T-helper 1 cell treated with Interleukin-12 subunit alpha and Interleukin-12 subunit beta and Interleukin-4 antibody, amounts not matched to agents 30 μg/mL and 1 μg/mL, for 36 hours (primary cell): ENCODE results near the gene ARHGAP26.
A peak's percentile ranks its signal among the peaks of the same experiment; 100 is the strongest.

Experiments
- H3K27ac Mint-ChIP-seq: one replicate; pipeline ENCODE4 v1.8.0; 2021; ENCODE audit warnings: mild to moderate bottlenecking, mixed read lengths
- H3K27me3 Mint-ChIP-seq: one replicate; pipeline ENCODE4 v1.8.0; 2021; ENCODE audit warnings: low read depth, mixed read lengths
- H3K36me3 Mint-ChIP-seq: one replicate; pipeline ENCODE4 v1.8.0; 2021; ENCODE audit warnings: low read depth, mixed read lengths
- H3K4me1 Mint-ChIP-seq: one replicate; pipeline ENCODE4 v1.8.0; 2021; ENCODE audit warnings: low read depth, mixed read lengths
- H3K4me3 Mint-ChIP-seq: one replicate; pipeline ENCODE4 v1.8.0; 2021; ENCODE audit warnings: mild to moderate bottlenecking, moderate library complexity, mixed read lengths
- H3K9me3 Mint-ChIP-seq: one replicate; pipeline ENCODE4 v1.8.0; 2021; ENCODE audit warnings: mixed read lengths

ARHGAP26 gene

DNA sequence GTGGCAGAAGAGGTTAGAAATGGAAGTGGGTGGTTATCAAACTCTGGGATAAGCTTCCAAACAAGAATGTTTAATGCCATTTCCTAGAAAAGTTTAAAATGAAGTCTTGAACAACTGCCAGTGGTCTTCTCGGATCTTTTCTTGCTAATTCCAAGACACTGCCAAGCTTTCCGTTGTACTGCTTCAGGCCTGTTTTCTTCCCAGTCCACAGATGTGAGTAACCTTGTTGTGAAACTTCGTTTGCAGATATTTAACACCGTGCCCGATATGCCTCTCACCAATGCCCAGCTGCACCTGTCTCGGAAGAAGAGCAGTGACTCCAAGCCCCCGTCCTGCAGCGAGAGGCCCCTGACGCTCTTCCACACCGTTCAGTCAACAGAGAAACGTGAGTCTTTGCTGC, 363.5 kb downstream of the ARHGAP26 start:
- Mint-ChIP-seq H3K4me1 (peaks cover 9% of the 10 kb centered on the region), H3K4me3 (no peak overlapping the region), H3K36me3 (peaks cover 11% of the 10 kb centered on the region), H3K27ac (no peak overlapping the region), H3K9me3 (no peaks in the 10 kb centered on the region), H3K27me3 (no peaks in the 10 kb centered on the region)

DNA sequence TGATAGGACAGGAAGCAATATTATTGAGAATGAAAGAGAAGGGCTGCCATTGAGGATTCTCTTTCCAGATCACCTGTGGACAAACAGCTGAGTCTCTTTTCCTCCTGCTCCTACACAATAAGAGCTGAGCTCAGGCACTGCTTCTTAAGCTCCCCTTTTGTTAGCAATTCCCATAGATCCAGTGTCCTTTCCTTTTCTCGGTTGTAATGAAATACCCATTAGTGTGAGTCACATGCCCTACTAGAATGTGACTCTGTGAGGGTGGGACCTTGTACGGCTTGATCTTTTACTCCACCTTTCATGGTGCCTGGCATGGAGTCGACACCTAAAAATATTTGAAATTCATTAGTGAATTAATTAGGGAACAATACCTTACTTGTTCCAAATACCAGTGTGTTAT, 364.1 kb downstream of the ARHGAP26 start:
- H3K4me1 Mint-ChIP-seq = peaks cover 9% of the 10 kb centered on the region
- H3K27me3 Mint-ChIP-seq = no peaks in the 10 kb centered on the region
- H3K4me3 Mint-ChIP-seq = no peak overlapping the region
- H3K27ac Mint-ChIP-seq = no peak overlapping the region
- H3K9me3 Mint-ChIP-seq = no peaks in the 10 kb centered on the region
- H3K36me3 Mint-ChIP-seq = peaks cover 11% of the 10 kb centered on the region

DNA sequence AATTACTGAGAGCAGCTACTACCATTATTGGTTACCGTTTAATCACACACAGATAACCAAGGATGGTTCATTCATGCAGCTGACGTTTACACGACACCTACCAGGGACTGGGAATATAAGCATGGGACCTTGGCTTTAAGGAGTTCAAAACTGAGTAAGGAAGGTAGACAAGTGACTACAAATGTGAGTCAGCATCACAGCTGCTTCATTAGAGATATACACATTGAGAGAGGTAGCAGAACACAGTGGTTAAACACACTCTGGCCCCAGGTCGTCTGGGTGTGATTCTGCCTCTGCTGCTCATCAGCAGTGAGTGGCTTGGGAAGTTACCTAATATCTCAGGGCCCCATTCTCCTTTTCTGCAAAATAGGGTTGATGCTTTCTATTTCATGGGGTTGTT, 364.7 kb downstream of the ARHGAP26 start:
- Mint-ChIP-seq H3K4me1 (peaks cover 9% of the 10 kb centered on the region), H3K4me3 (no peak overlapping the region), H3K36me3 (peaks cover 11% of the 10 kb centered on the region), H3K27ac (no peak overlapping the region), H3K27me3 (no peaks in the 10 kb centered on the region), H3K9me3 (no peaks in the 10 kb centered on the region)

DNA sequence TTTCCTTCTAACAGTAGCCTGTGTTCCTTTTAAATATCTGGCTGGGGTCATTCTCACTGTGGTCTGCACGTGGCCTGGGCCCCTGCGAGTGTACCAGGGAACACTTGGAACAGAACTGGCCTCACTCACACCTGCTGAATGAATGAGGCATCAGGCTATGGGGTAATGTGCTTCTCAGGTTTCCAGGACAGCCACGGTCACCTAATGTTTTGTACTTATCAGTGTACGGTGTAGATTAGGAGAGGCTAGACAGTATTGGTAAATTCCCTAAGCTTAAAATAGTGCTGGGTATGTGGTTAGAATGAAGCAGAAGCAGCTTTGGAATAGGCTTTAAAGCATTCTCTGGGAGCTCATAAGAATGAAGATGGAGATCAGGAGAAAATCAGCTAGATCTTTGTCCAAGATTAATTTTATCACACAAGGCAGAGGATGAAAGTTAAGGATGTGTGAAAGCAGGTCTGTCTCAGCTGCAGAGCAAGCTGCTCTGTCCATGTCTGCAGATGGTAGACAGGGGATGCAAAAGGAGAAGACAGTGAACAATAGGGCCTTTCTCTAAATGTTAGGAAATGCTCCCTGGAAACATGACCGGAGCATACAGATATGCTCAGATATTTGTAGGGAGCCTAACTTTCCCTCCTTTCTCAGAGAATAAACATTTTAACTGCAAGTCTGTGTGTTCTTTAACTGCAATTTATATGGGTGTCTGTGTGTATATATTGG, 365.8 kb downstream of the ARHGAP26 start:
- H3K4me1 Mint-ChIP-seq = peaks cover 9% of the 10 kb centered on the region
- no peak overlapping the region for H3K4me3 Mint-ChIP-seq
- no peak overlapping the region for H3K27ac Mint-ChIP-seq
- no peaks in the 10 kb centered on the region for H3K27me3 Mint-ChIP-seq
- H3K9me3 Mint-ChIP-seq = no peaks in the 10 kb centered on the region
- peaks cover 11% of the 10 kb centered on the region for H3K36me3 Mint-ChIP-seq

DNA sequence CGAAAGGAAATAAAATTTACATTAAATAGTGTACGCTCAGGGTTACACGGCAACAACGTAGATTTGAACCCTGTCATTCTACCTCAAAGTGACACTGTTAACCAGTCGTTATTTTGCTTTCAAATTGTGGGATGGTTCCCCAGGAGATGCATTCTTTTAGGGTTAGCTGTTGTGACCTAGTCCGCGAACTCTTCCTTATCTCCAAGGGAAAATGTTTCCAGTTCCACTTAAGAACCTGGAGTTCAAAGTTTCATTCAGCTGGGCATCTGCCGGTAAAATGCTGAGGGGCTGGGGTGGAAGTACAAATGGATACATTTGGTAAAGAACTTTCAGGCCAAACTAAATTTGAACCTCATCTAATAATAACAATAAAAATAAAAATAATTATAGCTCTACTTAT, 368.7 kb downstream of the ARHGAP26 start:
- no peak overlapping the region for H3K27ac Mint-ChIP-seq
- H3K4me3 Mint-ChIP-seq = no peak overlapping the region
- no peaks in the 10 kb centered on the region for H3K27me3 Mint-ChIP-seq
- no peaks in the 10 kb centered on the region for H3K9me3 Mint-ChIP-seq
- H3K36me3 Mint-ChIP-seq = peaks cover 12% of the 10 kb centered on the region
- peaks cover 9% of the 10 kb centered on the region for H3K4me1 Mint-ChIP-seq

DNA sequence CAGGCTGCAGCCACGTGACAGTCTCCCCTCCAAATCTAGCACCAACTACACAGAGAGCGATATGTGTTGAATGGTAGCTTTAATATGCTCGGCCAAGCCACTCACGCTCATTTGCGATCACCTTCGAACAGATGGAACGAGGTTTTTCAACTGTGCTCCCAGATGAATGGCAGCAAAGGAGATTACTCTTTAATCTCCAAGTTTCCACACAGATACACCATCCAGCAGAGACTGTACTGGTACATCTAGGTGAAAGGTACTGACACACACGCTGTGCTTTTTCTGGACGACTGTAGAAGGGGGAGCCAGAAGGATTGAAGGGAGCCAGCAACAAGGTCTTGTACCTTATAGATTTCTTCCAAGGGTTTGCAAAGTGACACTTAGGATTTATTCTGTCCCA, 369.4 kb downstream of the ARHGAP26 start:
- Mint-ChIP-seq H3K27me3 (no peaks in the 10 kb centered on the region), H3K36me3 (peaks cover 9% of the 10 kb centered on the region)

DNA sequence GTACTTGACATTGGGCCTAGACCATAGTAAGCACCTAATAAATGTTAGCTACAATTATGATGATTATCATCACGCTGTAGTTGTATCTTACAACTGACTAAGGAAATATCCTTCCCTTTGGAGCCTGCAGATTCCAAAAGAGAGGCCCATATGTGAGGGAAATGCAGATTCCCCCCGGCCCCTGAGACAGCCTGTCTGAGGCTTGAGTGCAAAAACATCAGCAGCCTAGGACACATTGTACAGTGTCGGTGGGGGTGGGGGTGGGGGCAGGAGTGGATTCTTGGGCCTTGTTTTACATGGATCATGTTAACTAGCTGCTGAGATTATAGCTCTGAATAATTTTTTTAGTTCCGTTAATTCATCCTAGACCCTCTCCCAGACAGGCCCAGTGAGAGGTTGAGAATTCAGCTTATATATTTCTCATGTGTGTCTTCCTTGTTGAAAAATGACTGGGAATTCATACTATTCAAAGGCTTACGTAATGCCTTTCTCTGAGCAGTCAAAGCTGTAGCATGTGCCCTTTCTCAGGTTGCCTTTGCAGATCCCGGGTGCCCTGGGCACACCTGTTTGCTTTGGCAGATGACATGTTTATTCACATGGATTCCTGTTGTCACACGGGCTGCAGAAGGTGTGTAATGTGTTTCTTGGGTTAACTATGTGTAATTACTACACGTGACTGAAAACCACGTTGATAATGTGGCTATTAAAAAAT, 370.5 kb downstream of the ARHGAP26 start:
- Mint-ChIP-seq H3K27me3 (no peaks in the 10 kb centered on the region), H3K4me1 (peaks cover 15% of the 10 kb centered on the region), H3K9me3 (no peaks in the 10 kb centered on the region), H3K36me3 (peaks cover 13% of the 10 kb centered on the region), H3K4me3 (no peak overlapping the region), H3K27ac (no peak overlapping the region)

More for the DNA sequence above, 369.4 kb downstream of the ARHGAP26 start:
- H3K27ac Mint-ChIP-seq = no peak overlapping the region
- H3K9me3 Mint-ChIP-seq = no peaks in the 10 kb centered on the region
- H3K4me1 Mint-ChIP-seq = peaks cover 9% of the 10 kb centered on the region
- no peak overlapping the region for H3K4me3 Mint-ChIP-seq

DNA sequence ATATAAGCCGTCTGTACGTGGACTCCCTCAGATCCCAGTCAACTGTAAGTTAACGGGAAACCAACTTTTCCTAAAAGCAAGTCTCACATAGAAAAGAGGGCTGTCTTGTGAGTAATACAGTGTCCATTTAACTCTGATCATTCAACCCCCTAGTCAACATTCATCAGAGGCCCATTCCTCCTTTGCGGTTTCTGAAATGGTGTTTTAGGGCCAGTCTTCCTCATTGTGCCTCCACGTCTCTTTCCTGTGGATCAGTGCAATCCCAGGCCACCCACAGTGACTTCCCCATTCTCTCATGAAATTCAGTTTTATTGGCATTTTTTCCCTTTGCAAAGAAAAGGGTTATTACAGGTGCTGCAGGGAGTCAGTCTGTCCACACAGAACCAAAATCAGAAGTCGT, 371.5 kb downstream of the ARHGAP26 start:
- Mint-ChIP-seq H3K9me3 (no peaks in the 10 kb centered on the region), H3K4me3 (no peak overlapping the region), H3K36me3 (peaks cover 13% of the 10 kb centered on the region), H3K27me3 (no peaks in the 10 kb centered on the region), H3K4me1 (peaks cover 17% of the 10 kb centered on the region), H3K27ac (no peak overlapping the region)

DNA sequence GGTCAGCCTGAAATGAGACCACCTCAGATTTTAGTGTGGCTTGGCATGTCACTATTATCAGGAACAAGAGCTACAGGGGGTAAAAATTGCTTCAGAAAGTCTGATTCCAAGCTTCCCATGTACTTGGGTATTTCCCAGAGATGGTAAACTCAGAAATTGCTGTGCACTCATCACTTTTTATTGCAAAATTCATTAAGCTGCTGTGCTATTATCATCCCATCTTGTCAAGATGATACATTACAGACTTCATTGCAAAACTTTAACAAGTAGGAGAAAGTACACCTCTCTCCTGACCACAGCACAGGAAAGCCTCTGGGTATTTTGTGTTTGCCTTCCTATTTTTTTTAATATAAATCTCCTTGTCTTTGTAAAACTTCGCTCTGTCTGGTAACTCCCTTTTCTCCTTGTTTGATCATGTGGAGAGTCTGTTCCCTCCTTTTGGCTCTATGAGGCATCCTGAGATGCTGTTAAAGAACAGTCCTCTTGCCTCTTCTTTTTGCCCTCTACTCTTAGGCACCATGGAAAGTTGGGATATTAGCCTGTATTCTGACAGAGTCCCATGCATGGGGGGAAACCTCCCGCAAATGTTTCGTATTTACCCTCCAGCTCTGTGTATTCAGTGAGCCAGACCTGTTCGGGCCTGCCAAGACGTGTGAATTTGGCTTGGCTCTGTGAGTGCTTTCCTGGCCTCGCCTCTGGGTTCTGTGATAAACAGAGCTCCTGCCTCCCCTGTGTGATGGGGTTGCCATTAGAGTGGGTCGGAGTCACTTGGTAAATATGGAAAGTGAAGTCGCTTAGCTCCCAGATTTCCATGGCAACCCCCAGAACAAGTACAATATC, 372.6 kb downstream of the ARHGAP26 start:
- Mint-ChIP-seq H3K27me3 (no peaks in the 10 kb centered on the region), H3K4me3 (no peak overlapping the region), H3K9me3 (no peaks in the 10 kb centered on the region), H3K27ac (no peak overlapping the region), H3K36me3 (peaks cover 12% of the 10 kb centered on the region), H3K4me1 (peaks cover 12% of the 10 kb centered on the region)

DNA sequence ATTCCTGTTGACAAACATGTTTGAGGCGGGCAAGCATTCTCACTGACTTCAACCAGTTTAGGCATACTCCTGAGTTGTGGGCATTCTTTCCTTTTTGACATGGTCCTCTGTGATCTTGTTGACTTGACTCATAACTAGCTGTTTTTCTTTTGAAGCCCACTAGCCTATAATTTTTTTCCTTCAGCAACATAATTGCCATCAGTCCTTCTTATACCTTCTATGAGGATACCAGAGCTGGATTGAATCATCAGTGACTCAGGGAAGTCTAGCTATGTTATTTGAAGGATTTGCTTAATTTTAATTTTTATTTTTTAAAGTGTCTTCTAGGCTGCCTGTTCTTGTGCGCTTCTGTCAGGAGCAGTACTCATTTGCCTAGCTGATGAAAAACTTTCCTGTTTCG, 373.8 kb downstream of the ARHGAP26 start:
- H3K27ac Mint-ChIP-seq = no peak overlapping the region
- peaks cover 12% of the 10 kb centered on the region for H3K36me3 Mint-ChIP-seq
- H3K4me3 Mint-ChIP-seq = no peak overlapping the region
- peaks cover 7% of the 10 kb centered on the region for H3K4me1 Mint-ChIP-seq
- no peaks in the 10 kb centered on the region for H3K9me3 Mint-ChIP-seq
- H3K27me3 Mint-ChIP-seq = no peaks in the 10 kb centered on the region

DNA sequence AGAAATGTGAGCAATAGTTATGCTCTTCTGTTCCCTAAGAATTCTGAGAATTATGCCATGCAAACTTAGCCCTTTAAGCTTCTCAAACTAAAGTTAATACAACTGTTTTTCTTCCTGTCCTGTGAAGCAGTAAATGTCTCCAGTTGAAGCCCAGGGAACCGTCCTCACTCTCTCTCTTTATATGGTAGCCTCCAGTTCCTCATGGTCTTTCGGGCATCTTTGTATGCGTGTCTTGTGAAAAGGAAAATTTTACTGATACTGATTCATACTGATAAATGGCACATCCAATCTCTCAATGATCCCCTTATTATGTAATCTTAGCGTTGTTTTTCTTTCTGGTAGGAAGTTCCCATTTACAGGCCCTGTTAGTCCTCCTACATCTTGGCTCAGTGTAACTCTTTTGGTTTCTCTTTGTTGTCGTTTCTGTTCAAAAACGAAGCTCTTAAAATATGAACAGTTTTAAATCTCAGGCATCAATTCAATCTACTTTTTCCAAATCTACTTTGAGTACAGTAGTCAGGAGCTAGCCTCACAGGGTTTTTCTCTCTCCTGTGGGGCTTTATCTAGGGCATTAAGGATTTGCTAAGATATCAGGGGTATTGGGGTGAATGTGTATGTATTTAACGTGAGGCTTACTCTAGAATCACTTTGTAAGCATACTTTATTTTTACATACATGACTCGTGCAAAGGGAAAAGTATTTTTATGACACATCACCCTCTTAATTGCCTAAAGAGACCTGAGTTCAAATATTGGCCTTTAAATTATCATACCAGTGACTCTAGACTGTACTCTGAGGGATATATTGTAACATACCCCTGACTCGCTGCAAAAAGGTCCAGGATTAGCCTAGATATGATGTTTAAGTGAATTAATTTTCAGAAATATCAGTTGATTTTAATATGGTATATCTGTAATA, 375.3 kb downstream of the ARHGAP26 start:
- Mint-ChIP-seq H3K4me1 (peaks cover 7% of the 10 kb centered on the region), H3K4me3 (peak overlapping the region; percentile 11), H3K27me3 (no peaks in the 10 kb centered on the region), H3K9me3 (no peaks in the 10 kb centered on the region), H3K27ac (no peak overlapping the region), H3K36me3 (peaks cover 15% of the 10 kb centered on the region)

DNA sequence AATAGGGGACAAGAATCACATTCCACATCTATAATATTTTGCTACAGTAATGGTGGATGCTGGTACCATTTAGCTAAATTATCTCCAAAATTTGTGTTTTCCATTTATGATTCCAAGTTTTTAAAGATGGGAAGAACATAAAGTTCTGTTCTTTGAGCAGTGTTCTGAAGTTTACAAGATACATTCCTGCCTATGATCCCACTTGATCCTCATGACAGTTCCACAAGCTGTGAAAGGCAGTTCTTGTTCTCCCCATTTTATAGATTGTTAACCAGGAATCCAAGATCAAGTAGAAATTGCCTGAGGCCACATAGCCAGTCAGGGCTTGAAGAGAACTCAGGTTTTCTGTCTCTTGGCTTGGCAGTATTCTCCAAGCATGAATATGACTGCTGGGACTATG, 376.0 kb downstream of the ARHGAP26 start:
- Mint-ChIP-seq H3K9me3 (no peaks in the 10 kb centered on the region), H3K36me3 (peaks cover 15% of the 10 kb centered on the region), H3K4me1 (peaks cover 7% of the 10 kb centered on the region), H3K4me3 (no peak overlapping the region), H3K27me3 (no peaks in the 10 kb centered on the region), H3K27ac (no peak overlapping the region)

DNA sequence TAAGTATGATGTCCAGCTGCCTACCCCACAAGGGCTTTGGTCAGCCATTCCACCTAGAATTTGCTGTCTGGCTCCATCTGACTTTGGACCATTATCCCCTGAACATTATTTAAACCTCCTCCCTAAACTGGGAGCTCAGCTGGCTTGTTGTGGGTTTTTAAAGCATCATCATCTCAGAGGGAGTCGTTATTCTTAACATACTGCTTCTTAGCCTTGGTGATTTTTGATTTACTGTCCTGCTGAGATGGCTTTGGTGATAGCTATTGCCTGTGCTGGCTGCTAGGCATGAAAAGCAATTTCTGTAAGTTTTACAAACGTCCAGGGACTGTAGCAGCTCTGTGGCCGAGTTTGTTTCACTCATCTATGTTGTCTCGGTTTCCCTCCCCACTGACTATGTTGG, 377.2 kb downstream of the ARHGAP26 start:
- H3K36me3 Mint-ChIP-seq = peaks cover 15% of the 10 kb centered on the region

DNA sequence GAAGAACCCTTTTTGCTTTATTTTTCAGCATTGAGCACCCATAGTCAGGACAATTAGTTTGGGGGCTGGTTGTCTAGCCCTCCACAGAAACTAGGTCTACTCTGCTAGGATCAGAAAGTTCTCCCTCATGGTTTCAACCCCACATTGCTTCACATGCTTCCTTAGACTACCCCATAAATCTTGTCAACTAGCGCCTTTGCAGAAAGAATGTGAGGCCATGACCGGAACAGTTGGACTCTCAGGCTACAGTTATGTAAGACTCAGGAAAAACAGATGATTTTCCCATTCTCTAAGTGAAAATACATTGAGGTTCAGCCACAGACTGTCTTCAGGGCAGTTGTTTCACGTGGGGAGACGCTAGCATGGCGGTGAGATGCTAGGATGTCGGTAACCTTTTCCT, 377.7 kb downstream of the ARHGAP26 start:
- Mint-ChIP-seq H3K4me3 (no peak overlapping the region), H3K9me3 (no peaks in the 10 kb centered on the region), H3K4me1 (peaks cover 7% of the 10 kb centered on the region), H3K27ac (no peak overlapping the region), H3K27me3 (no peaks in the 10 kb centered on the region), H3K36me3 (peaks cover 14% of the 10 kb centered on the region)

More for the DNA sequence above, 377.2 kb downstream of the ARHGAP26 start:
- peaks cover 7% of the 10 kb centered on the region for H3K4me1 Mint-ChIP-seq
- no peaks in the 10 kb centered on the region for H3K9me3 Mint-ChIP-seq
- H3K27ac Mint-ChIP-seq = no peak overlapping the region
- no peak overlapping the region for H3K4me3 Mint-ChIP-seq
- H3K27me3 Mint-ChIP-seq = no peaks in the 10 kb centered on the region
